OCI-LY3 (cell line): ENCODE measurements around the gene LRRC73.
A peak's percentile ranks its signal among the peaks of the same experiment; 100 is the strongest.

Source experiments
- H2AFZ ChIP-seq: fragments of 200-600, 300-600 bp; shearing (Covaris generic); 2 replicates; pipeline ENCODE4 v1.6.0; 2014; ENCODE audit warnings: antibody characterized with exemption, low read depth, low read length
- H3K27ac ChIP-seq: fragments of 200-600, 300-600 bp; sonication (generic); 2 replicates; pipeline ENCODE4 v1.5.1; 2014; ENCODE audit warnings: mild to moderate bottlenecking, low read length, moderate library complexity, mixed read lengths
- H3K27me3 ChIP-seq: fragments of 200-600, 300-600 bp; sonication (generic); 2 replicates; pipeline ENCODE4 v1.6.1; 2014; ENCODE audit warnings: low read depth, low read length, mixed read lengths
- H3K36me3 ChIP-seq: fragments of 200-600, 300-600 bp; sonication (generic); replicated peaks from 2 replicates; pipeline ENCODE3; 2014; ENCODE audit warnings: low read depth, low read length, mixed read lengths
- H3K4me1 ChIP-seq: fragments of 300-600, 200-600 bp; sonication (generic); 2 replicates; pipeline ENCODE4 v1.6.1; 2014; ENCODE audit warnings: low read length, mixed read lengths
- H3K4me2 ChIP-seq: fragments of 200-600, 300-600 bp; sonication (generic); 2 replicates; pipeline ENCODE4 v1.6.1; 2014; ENCODE audit warnings: low read length, mixed read lengths
- H3K4me3 ChIP-seq: fragments of 300-600, 200-600 bp; sonication (generic); 2 replicates; pipeline ENCODE4 v1.5.1; 2014; ENCODE audit warnings: antibody characterized with exemption, mild to moderate bottlenecking, low read length, moderate library complexity
- H3K79me2 ChIP-seq: fragments of 300-600, 200-600 bp; shearing (Covaris generic); 2 replicates; pipeline ENCODE4 v1.6.1; 2014; ENCODE audit warnings: mild to moderate bottlenecking, low read length, mixed read lengths
- H3K9ac ChIP-seq: fragments of 300-600, 200-600 bp; shearing (Covaris generic); 2 replicates; pipeline ENCODE4 v1.6.0; 2014; ENCODE audit warnings: mild to moderate bottlenecking, low read length, moderate library complexity
- H3K9me3 ChIP-seq: fragments of 200-600, 300-600 bp; shearing (Covaris generic); 2 replicates; pipeline ENCODE4 v1.6.1; 2014; ENCODE audit warnings: low read length, mixed read lengths; ENCODE audit not compliant: insufficient read depth
- H4K20me1 ChIP-seq: fragments of 200-600, 300-600 bp; sonication (generic); 2 replicates; pipeline ENCODE4 v1.6.1; 2016; ENCODE audit warnings: low read length, mixed read lengths; ENCODE audit not compliant: insufficient read depth
- EZH2phosphoT487 ChIP-seq: fragments of 200-600 bp; shearing (Covaris generic); IDR thresholded peaks from 2 replicates; pipeline ENCODE4 v1.6.1; 2018; ENCODE audit warnings: antibody characterized with exemption, mixed run types, low read depth
- TF ChIP-seq, protein P1 (sequence below): fragments of 200-600, 300-600 bp; sonication (generic); IDR thresholded peaks from 2 replicates; pipeline ENCODE4 v1.5.1; 2014; ENCODE audit warnings: antibody characterized with exemption, low read length, low read depth

Gene LRRC73

GRCh38 chr6:43509142-43509983 is 783 bp downstream of the LRRC73 start:
- Histone ChIP-seq H3K4me1 (peaks cover 13% of the 10 kb centered on the region; the same call in 1 of the 2 replicates), H3K36me3 (peaks cover 27% of the 10 kb centered on the region), H3K27me3 (peaks cover 7% of the 10 kb centered on the region), H3K4me3 (peak overlapping the region; percentile 79), H4K20me1 (no peaks in the 10 kb centered on the region), H3K9ac (peak overlapping the region; percentile 29), H3K4me2 (peak overlapping the region; percentile 95), H3K9me3 (no peaks in the 10 kb centered on the region), H3K27ac (no peak overlapping the region), H2AFZ (peak overlapping the region; percentile 29; the same call in 1 of the 2 replicates), H3K79me2 (peaks cover 2% of the 10 kb centered on the region)
- TF ChIP-seq, protein P1, sequence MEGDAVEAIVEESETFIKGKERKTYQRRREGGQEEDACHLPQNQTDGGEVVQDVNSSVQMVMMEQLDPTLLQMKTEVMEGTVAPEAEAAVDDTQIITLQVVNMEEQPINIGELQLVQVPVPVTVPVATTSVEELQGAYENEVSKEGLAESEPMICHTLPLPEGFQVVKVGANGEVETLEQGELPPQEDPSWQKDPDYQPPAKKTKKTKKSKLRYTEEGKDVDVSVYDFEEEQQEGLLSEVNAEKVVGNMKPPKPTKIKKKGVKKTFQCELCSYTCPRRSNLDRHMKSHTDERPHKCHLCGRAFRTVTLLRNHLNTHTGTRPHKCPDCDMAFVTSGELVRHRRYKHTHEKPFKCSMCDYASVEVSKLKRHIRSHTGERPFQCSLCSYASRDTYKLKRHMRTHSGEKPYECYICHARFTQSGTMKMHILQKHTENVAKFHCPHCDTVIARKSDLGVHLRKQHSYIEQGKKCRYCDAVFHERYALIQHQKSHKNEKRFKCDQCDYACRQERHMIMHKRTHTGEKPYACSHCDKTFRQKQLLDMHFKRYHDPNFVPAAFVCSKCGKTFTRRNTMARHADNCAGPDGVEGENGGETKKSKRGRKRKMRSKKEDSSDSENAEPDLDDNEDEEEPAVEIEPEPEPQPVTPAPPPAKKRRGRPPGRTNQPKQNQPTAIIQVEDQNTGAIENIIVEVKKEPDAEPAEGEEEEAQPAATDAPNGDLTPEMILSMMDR, result no peak
- no peak for TF ChIP-seq EZH2phosphoT487

GRCh38 chr6:43508481-43509141 is 1.5 kb downstream of the LRRC73 start:
- no peaks in the 10 kb centered on the region for H4K20me1 ChIP-seq
- H2AFZ ChIP-seq, result no peak overlapping the region
- peaks cover 29% of the 10 kb centered on the region for H3K36me3 ChIP-seq
- peaks cover 13% of the 10 kb centered on the region; the same call in 1 of the 2 replicates for H3K4me1 ChIP-seq
- peak overlapping the region; percentile 95; the same call in 1 of the 2 replicates for H3K4me2 ChIP-seq
- no peak for TF ChIP-seq EZH2phosphoT487
- TF ChIP-seq, protein P1, result no peak
- H3K9ac ChIP-seq, result no peak overlapping the region
- H3K4me3 ChIP-seq, result no peak overlapping the region
- H3K27me3 ChIP-seq, result peaks cover 7% of the 10 kb centered on the region
- H3K9me3 ChIP-seq, result no peaks in the 10 kb centered on the region
- no peak overlapping the region for H3K27ac ChIP-seq
- H3K79me2 ChIP-seq, result no peaks in the 10 kb centered on the region

GRCh38 chr6:43506667-43507471 is 3.3 kb downstream of the LRRC73 start:
- Histone ChIP-seq H3K4me2 (no peak overlapping the region), H3K4me3 (no peak overlapping the region), H4K20me1 (no peaks in the 10 kb centered on the region), H3K4me1 (peaks cover 13% of the 10 kb centered on the region; the same call in 1 of the 2 replicates), H3K79me2 (no peaks in the 10 kb centered on the region), H3K27ac (no peak overlapping the region), H2AFZ (no peak overlapping the region), H3K27me3 (peaks cover 7% of the 10 kb centered on the region), H3K9me3 (no peaks in the 10 kb centered on the region), H3K9ac (no peak overlapping the region), H3K36me3 (peaks cover 28% of the 10 kb centered on the region)
- TF ChIP-seq, protein P1, result peak; percentile 96
- TF ChIP-seq EZH2phosphoT487, result no peak

GRCh38 chr6:43506171-43506570 is 4.0 kb downstream of the LRRC73 start:
- no peaks in the 10 kb centered on the region for H4K20me1 ChIP-seq
- H3K9ac ChIP-seq, result no peak overlapping the region
- no peak for TF ChIP-seq EZH2phosphoT487
- TF ChIP-seq, protein P1, result no peak
- H3K27ac ChIP-seq, result no peak overlapping the region
- H3K27me3 ChIP-seq, result peaks cover 7% of the 10 kb centered on the region
- no peaks in the 10 kb centered on the region for H3K79me2 ChIP-seq
- no peak overlapping the region for H3K4me2 ChIP-seq
- H2AFZ ChIP-seq, result no peak overlapping the region
- H3K9me3 ChIP-seq, result no peaks in the 10 kb centered on the region
- no peak overlapping the region for H3K4me3 ChIP-seq
- peaks cover 13% of the 10 kb centered on the region; the same call in 1 of the 2 replicates for H3K4me1 ChIP-seq
- H3K36me3 ChIP-seq, result peaks cover 25% of the 10 kb centered on the region
